Stimulated activated CD4-positive, alpha-beta T cell treated with anti-CD3 and anti-CD28 coated beads, Interleukin-2, amount 100 ng/mL, for 24 hours (primary cell): ENCODE results near the gene RPL28.

Experiments used
- DNase-seq, 2 donors: peaks; one replicate each; pipeline ENCODE4 v3.0.0-alpha.2; 2020

Gene RPL28

GRCh38 chr19:55353803-55354697 is 31.7 kb upstream of the RPL28 start:
- peak; percentile 65 to 74 for DNase-seq

- DNase-seq: no peak
Measured at GRCh38 chr19:55354698-55355212, 31.0 kb upstream of the RPL28 start, which contains the start of gene COX6B2. Gene COX6B2 (minus strand): TSS chr19:55354719. CDS start chr19:55354521, 198 bp downstream.

DNA sequence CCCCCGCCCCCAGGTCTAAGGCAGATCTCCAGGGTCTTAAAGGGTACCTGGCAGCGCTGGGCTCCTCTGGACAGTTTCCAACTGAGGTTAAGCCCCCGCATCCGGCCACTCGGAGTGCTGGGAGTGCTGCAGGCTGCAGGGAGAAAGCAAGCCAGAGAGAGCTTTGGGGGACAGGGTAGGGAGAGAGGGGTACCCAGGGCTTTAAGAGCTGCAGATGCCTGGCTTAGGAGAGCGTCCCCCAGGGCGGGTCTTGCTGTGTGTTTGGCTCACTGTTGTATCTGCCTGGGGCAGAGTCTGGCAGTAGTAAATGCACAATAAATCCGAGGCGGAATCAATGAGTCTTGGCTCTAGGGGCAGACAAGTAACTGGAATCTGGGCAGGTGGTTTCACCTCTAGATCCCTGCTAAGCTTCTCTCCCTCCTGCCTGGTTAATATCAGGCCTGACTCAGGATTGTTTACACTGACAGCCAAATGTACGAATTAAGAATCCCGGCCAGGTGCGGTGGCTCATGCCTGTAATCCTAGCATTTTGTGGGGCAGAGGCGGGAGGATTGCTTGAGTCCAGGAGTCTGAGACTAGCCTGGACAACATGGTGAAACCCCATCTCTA is 30.4 kb upstream of the RPL28 start:
- DNase-seq: no peak

DNA sequence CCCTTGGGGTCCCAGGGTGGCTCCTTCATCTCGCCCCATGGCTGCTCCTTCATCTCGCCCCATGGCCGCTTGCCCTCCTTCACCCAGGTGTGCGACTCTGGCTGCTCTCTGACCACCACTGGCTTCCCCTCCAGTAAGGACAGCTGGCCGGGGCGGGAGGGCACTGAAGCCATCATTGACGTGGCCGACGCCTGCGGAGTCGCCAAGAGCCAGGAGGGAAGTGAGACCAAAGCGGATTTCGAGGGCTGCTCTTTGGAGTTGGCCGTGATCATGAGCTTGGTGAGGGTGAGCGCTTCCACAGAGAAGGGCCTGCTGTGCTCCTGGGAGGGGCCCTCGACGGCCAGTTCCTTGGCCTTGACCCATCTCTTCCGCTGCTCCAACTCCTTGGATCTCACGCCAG is 27.2 kb upstream of the RPL28 start:
- DNase-seq: no peak

- no peak for DNase-seq
Measured at GRCh38 chr19:55358943-55359908, 26.5 kb upstream of the RPL28 start.

DNA sequence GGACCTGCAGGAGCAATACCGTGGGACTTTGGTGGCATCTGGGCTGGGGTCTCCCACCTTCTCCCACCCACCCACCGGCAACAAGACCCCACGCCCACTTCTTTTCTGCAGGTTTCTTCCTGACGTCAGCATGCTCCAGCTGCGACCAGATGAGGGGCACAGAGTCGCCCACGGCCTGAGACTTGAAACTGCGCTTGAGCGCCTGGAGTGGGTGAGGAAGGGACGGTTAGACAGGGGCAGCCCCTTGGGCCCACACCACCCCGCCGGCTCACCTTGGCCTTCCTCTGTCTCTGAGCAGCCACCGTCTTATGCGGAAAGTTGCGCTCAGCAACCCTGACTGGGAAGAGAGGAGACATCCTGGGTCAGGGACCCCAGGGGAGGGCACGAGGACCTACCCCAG is 24.8 kb upstream of the RPL28 start:
- DNase-seq: no peak

GRCh38 chr19:55362174-55362989 is 23.4 kb upstream of the RPL28 start:
- no peak for DNase-seq

- no peak for DNase-seq
Measured at GRCh38 chr19:55362990-55363716, 22.6 kb upstream of the RPL28 start, which contains the start of gene GARIN5B. Gene GARIN5B (minus strand): TSS chr19:55363260. CDS start chr19:55363066, 194 bp downstream.

DNA sequence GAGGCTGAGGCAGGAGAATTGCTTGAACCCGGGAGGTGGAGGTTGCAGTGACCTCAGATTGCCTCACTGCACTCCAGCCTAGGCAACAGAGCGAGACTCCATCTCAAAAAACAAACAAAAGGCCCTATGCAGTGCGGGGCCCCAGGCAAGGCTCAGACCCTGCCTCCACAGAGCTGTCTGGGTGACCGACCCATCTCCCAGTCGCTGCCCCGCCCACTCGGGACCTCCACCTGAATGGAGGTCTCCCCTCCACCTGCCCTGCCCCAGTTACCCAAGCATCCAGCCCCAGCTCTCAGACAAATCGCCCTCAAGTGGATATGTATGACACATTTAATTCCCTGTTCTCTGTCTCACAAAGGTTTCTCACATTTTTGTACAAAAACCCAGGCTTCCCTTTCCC is 20.5 kb upstream of the RPL28 start:
- DNase-seq: no peak

DNA sequence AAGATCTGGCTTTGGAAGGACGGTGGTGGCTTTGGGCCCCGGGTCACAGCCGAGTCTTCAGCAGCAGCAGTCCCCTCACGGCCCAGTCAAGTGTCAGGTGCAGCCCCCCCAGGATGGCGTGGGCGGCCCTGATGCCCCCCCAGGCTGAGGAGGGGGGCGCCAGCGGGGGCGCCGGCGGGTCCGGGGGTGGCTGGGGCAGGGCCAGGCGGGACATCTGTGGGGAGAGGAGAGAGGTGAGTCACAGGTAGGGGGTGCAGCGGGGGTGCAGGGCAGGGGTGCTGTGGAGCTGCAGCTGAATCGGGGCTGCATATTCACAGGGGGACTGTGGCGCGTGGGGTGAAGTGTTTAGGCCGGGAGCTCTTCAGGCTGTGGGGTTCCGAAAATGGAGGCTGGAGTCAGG is 19.8 kb upstream of the RPL28 start:
- no peak for DNase-seq

- DNase-seq: no peak
Measured at GRCh38 chr19:55366790-55367189, 18.9 kb upstream of the RPL28 start.

- DNase-seq: no peak
Measured at GRCh38 chr19:55368106-55368505, 17.6 kb upstream of the RPL28 start.

- peak in 1 of 2 donors; percentile 44 for DNase-seq
Measured at GRCh38 chr19:55368701-55369563, 16.8 kb upstream of the RPL28 start.

- peak in 1 of 2 donors; percentile 49 for DNase-seq
Measured at GRCh38 chr19:55369653-55370304, 16.0 kb upstream of the RPL28 start.

DNA sequence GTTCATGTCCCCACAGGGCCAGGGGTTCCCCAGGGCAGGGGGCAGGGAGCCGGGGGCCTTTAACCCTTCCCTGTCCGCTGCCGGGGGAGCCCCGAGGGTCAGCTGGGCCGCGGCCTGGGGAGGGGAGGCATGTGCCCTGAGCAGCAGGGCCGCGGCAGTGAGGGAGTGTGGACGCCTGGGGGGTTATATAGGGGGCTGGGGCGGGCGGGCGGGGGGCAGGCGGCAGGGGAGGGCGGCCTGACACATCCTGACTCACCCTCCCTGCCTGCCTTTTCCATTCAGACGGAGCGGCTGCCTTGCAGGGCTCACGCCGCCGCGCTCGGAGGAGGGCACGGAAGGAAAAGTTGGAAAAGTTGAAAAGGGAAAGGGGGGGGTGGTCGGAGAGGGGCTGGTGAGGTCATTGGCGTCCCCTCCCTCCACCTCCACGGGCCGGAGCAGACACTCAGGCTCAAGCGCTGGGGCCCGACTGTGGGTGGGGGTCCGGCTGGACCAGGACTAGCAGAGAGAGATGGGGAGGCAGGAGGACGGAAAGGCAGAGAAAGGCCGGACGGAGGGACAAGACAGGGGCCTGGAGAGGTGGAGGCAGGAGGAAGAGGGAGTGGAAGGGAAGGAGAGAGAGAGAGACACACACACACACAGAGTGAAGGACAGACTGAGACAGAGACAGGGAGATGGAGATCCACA is 15.3 kb upstream of the RPL28 start, which contains the start of gene IL11:
IL11 (minus strand) TSS at position 159 of the 684 bp plus-strand sequence; CDS start at position 6, 153 bp downstream.
- DNase-seq: no peak

DNA sequence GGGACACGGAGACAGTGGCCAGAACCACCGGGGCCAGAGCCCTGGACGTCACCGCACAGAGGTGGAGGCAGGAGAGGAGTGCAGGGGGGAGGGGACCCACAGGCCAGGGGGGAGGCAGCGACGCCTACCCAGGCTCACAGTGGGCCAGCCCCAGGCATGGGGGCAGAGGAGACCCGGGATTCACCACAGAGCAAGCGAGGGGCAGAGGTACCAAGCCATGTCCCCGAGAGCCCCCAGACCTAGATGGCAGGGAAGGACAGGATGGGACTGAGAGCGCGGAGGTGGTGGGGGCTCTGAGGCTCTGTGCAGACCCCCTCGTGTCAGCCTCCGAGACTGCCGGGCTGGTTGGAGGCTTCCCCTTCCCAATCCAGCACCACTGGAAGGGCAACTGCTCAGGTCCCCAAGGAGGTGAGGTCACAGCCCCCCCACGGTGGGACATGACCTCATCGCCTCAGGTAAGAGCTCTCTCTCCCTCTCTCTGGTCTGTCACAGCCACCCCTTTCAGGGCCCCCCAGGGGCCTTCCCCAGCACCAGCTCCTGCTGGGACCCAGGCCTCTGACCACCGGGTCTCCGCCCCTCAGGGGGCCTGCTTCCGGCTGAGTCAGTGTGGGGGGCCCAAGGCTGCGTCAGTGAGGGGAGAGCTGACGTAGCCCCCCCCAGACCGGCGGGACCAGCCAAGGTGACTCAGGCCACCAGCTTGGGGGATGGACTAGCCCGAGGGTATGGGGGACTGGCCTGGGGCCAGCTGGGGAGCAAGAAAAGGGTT is 13.2 kb upstream of the RPL28 start:
- DNase-seq: no peak

- DNase-seq: no peak
Measured at GRCh38 chr19:55373306-55373992, 12.3 kb upstream of the RPL28 start.
